HG03159 (cell line): ENCODE data around the gene MCRIP2.
A peak's percentile ranks its signal among the peaks of the same experiment; 100 is the strongest.

Source experiments
- ATAC-seq: cut with Tn5 transposase; IDR thresholded peaks from one replicate; pipeline ENCODE4 v1.9.1; 2021; ENCODE audit warnings: mild to moderate bottlenecking, moderate library complexity; ENCODE audit not compliant: unreplicated experiment

The MCRIP2 gene

GRCh38 chr16:667780-668518 lies 26.3 kb downstream of the MCRIP2 start, which contains the start of gene RHOT2:
Gene RHOT2 (plus strand): TSS chr16:668132. CDS start chr16:668200, 68 bp downstream.
- ATAC-seq = peak; percentile 81

GRCh38 chr16:668519-669171 lies 27.0 kb downstream of the MCRIP2 start:
- no peak for ATAC-seq

GRCh38 chr16:669666-670065 lies 28.0 kb downstream of the MCRIP2 start:
- no peak for ATAC-seq

- no peak for ATAC-seq
These were observed 29.1 kb downstream of the MCRIP2 start for GRCh38 chr16:670485-671352.

- ATAC-seq = no peak
These were observed 29.9 kb downstream of the MCRIP2 start for GRCh38 chr16:671353-672131.

- ATAC-seq = no peak
These were observed 30.7 kb downstream of the MCRIP2 start for GRCh38 chr16:672371-672770.

GRCh38 chr16:672851-673250 lies 31.2 kb downstream of the MCRIP2 start:
- ATAC-seq = no peak

- ATAC-seq = no peak
These were observed 31.9 kb downstream of the MCRIP2 start for GRCh38 chr16:673399-673991.

GRCh38 chr16:674214-674881 lies 32.7 kb downstream of the MCRIP2 start:
- ATAC-seq = no peak

- ATAC-seq = no peak
These were observed 33.6 kb downstream of the MCRIP2 start, which contains the start of gene RHBDL1 for GRCh38 chr16:674968-675883. Gene RHBDL1 (plus strand): TSS chr16:675671. CDS start chr16:675791, 120 bp downstream.

- ATAC-seq = no peak
These were observed 34.4 kb downstream of the MCRIP2 start for GRCh38 chr16:675884-676564.

GRCh38 chr16:676565-676902 lies 34.9 kb downstream of the MCRIP2 start:
- ATAC-seq = no peak

- ATAC-seq = no peak
These were observed 35.3 kb downstream of the MCRIP2 start for GRCh38 chr16:676913-677312.

- ATAC-seq = no peak
These were observed 35.9 kb downstream of the MCRIP2 start for GRCh38 chr16:677316-678190.

- ATAC-seq = no peak
These were observed 36.7 kb downstream of the MCRIP2 start for GRCh38 chr16:678209-678857.
